Fibroblast of the aortic adventitia (primary cell): Measurements from ENCODE around the gene IRF4. TPM values are rescaled to one million over a fixed set of nuclear protein-coding genes. Genes with fewer than 3 reads are reported as not detected.

Source experiments
- DNase-seq: peaks from one replicate; pipeline ENCODE4 v3.0.0-alpha.2; 2010; ENCODE audit warnings: low read depth
- H3K4me3 ChIP-seq: 2 replicates; pipeline ENCODE4 v1.5.1; 2011; ENCODE audit warnings: low read depth, mild to moderate bottlenecking, control low read depth, low read length, moderate library complexity
- CTCF ChIP-seq: IDR thresholded peaks from 2 replicates; pipeline ENCODE4 v1.5.1; 2011; ENCODE audit warnings: mild to moderate bottlenecking, low read length, control low read depth, inconsistent platforms; ENCODE audit not compliant: insufficient read depth
- total RNA-seq: library from RNA; depleted of rRNA; stranded (reverse); fragments of >200 nt; gene quantifications from 2 replicates; pipeline ENCODE4 v1.2.3, GENCODE V29; 2012; ENCODE audit warnings: low replicate concordance

IRF4 gene
- total RNA-seq, 1 donor: 2.3 TPM

DNA sequence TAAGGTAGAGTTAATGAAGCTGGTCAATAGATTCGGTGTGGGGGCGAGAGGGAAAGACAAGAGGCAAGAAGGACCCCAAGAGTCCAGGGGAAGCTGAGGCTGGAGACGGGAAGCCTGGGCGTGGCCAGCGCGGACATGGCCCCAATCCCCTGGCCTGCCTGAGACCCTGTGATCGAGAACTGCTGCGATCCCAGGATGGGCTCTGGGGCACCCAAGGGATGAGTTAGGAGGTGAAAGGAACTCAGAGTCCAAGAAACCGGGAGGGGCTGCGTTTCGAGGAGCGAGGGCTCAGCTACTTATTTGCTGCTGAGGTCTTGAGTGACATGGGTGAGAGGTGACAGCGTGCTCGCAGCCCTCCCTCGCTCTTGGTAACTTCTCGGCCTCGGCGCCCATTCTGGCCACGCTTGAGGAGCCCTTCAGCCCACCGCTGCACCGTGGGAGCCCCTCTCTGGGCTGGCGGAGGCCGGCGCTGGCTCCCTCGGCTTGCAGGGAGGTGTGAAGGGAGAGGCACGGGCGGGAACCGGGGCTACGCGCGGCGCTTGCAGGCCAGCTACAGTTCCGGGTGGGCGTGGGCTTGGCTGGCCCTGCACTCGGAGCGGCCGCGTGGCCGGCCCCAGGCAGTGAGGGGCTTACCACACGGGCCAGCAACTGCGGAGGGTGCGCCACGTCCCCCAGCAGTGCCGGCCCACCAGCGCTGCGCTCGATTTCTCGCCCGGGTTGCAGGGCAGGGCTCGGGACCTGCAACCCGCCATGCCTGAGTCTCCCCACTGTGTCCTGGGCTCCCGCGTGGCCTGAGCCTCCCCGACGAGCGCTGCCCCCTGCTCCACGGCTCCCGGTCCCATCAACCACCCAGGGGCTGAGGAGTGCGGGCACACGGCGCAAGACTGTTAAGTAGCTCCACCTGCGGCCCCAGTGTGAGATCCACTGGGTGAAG lies 58.2 kb downstream of the IRF4 start:
- no peak overlapping the region for H3K4me3 ChIP-seq
- DNase-seq: no peak
- no peak for TF ChIP-seq CTCF

DNA sequence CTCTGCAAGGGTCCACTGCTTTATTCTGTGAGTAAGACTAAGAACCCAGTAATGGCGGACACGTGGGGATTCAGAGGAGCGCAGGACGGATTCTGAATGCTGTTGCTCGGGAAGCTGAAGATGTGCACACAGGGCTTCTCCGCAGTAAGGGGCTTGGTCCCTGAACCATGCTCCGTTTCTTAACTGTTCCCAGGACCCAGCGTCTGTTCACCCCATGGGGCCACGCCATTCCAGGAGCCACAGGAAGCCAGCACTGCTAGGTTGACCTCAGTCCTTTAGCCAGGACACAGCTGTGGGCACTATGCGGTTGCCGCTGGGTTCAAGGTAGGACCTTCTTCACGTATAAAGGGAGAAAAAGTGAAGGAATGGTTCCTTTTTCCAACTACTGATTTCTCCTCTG lies 59.8 kb downstream of the IRF4 start:
- no peak for TF ChIP-seq CTCF
- no peak overlapping the region for H3K4me3 ChIP-seq
- no peak for DNase-seq

DNA sequence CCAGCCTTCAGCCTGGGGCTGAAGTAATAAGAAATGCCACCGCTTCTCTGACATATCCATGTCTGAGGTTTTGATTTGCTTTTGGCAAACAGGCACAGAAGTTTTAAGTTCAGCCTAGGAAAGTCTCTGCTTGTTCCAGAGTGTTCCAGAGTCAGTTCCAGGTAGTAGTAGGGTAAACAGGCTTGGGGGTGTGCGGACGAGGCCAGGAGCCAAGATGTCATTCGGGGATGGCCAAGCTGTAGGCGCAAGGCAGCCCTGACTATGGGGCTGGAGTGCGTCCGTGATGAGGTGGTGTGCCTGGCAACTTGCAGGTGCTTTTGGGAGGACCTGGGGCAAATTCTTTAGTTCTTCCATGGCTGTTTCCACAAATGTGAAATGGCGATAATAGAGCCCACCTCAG lies 60.3 kb downstream of the IRF4 start:
- no peak overlapping the region for H3K4me3 ChIP-seq
- DNase-seq: no peak
- no peak for TF ChIP-seq CTCF

- DNase-seq: peak; percentile 45
- no peak for TF ChIP-seq CTCF
- no peak overlapping the region for H3K4me3 ChIP-seq
Observed at GRCh38 chr6:452301-453067, 60.9 kb downstream of the IRF4 start.

DNA sequence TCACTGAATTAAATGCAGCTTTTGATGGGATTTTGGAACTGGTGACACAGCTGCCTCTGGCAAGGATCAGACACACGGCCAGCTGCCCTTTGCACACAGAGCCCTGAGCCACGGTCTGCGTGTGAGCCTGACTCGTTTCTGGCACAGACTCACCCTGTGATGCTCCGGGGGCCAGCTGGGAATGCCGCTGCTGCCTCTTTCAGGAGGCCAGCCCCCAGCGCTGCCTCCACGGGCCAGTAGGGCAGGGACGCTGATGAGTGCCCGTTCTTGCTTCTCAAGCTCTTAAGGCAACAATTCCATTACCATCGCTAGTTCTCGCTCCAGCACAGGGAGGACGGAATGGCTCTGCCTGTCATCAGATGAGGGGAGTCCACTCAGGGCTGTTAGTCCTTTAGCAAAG lies 61.6 kb downstream of the IRF4 start:
- TF ChIP-seq CTCF: peak; percentile 12
- no peak overlapping the region for H3K4me3 ChIP-seq
- DNase-seq: peak; percentile 62

DNA sequence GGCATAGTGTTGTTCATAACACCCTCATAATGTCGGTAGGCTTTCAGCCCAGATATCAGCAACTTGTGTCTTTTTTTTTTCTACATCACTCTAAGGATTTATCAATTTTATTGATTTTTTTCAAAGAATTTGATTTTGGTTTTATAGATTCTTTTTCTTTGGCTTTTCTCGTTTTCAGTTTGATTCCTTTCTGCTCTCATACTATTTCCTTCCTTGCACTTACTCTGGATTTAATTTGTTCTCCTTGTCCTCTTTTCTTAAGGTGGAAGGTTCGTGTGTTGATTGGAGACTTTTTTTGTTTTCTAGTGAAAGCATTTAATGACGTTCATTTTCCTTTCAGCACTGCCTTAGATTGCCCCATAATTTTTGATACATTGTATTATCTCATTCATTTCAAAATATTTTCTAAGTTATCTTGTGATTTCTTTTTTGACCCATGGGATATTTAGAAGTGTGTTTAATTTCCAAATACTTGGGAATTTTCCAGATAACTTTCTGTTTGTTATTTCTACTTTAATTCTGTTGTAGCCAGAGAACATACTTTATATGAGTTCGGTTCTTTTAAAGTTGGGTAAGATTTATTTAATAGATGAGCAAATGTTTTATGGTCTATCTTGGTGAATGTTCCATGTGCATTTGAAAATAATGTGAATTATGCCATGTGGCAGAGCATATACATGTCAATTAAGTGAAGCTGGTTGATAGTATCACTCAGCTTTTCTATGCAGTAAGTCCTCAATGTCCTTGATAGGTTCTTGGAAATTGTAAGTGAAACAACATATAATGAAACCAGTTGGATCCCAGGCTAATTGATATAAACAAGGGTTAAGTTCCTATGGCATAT lies 62.8 kb downstream of the IRF4 start:
- H3K4me3 ChIP-seq: no peak overlapping the region
- DNase-seq: peak; percentile 17
- no peak for TF ChIP-seq CTCF
